ENCODE measurements around the gene TRIM21.
"Not testable (repeated sequence)": the region's sequence is repeated elsewhere in the genome, so short reads cannot be mapped to it uniquely, and the experiment has no call there.

Gene TRIM21
- 30.2 to 111 (median 46.3) reads per million in 18 experiments for total RNA-seq

- DNase-seq, result peak; percentile 88 to 92
Measured at GRCh38 chr11:4393209-4393857, at the start of gene TRIM21. Gene TRIM21 (minus strand): TSS chr11:4393702. CDS start chr11:4390409, 3,293 bp downstream.

GRCh38 chr11:4441515-4441914 is 48.0 kb upstream of the TRIM21 start:
- peak; percentile 79 to 91 for DNase-seq

GRCh38 chr11:4436411-4436810 is 42.9 kb upstream of the TRIM21 start:
- peak; percentile 43 to 72 for DNase-seq

GRCh38 chr11:4433856-4434255 is 40.4 kb upstream of the TRIM21 start:
- peak; percentile 58 to 67 for DNase-seq

- no peak for DNase-seq
Measured at GRCh38 chr11:4430051-4430450, 36.5 kb upstream of the TRIM21 start.

GRCh38 chr11:4418403-4418802 is 24.9 kb upstream of the TRIM21 start:
- DNase-seq, result no peak

GRCh38 chr11:4416816-4417215 is 23.3 kb upstream of the TRIM21 start:
- DNase-seq, result no peak

- DNase-seq, result no peak
Measured at GRCh38 chr11:4416306-4416705, 22.8 kb upstream of the TRIM21 start.

- DNase-seq, result not testable (repeated sequence)
Measured at GRCh38 chr11:4406206-4406605, 12.7 kb upstream of the TRIM21 start.

GRCh38 chr11:4393858-4394223 is 339 bp upstream of the TRIM21 start:
- no peak for DNase-seq

- DNase-seq, result no peak
Measured at GRCh38 chr11:4388221-4388620, 5.3 kb downstream of the TRIM21 start.

GRCh38 chr11:4385978-4386740 is 7.3 kb downstream of the TRIM21 start:
- DNase-seq, result no peak

GRCh38 chr11:4381901-4382300 is 11.6 kb downstream of the TRIM21 start:
- no peak for DNase-seq

- DNase-seq, result no peak
Measured at GRCh38 chr11:4375431-4376140, 17.9 kb downstream of the TRIM21 start.

GRCh38 chr11:4370166-4370565 is 23.3 kb downstream of the TRIM21 start:
- DNase-seq, result no peak

- no peak for DNase-seq
Measured at GRCh38 chr11:4368286-4368685, 25.2 kb downstream of the TRIM21 start, which contains the start of gene OR52B4. Gene OR52B4 (minus strand): TSS chr11:4368386. CDS start chr11:4368295, 91 bp downstream.

- DNase-seq, result not testable (repeated sequence)
Measured at GRCh38 chr11:4348142-4348541, 45.4 kb downstream of the TRIM21 start.

GRCh38 chr11:4345366-4345765 is 48.1 kb downstream of the TRIM21 start:
- not testable (repeated sequence) for DNase-seq
